Activated B cell treated with CpG ODN at 0.5 μM for 24 hours (primary cell): Measurements from ENCODE around the gene GALNT15. TPM values are rescaled to one million over a fixed set of nuclear protein-coding genes. Genes with fewer than 3 reads are reported as not detected.

Source experiments
- ATAC-seq: fragments of 200-7000 bp; cut with Tn5 transposase; one replicate; pipeline ENCODE4 v1.10.0; 2021; ENCODE audit warnings: low read depth, mild to moderate bottlenecking, moderate library complexity
- CTCF ChIA-PET: fragments of 350-600 bp; sonication (Branson Sonifier 250); formaldehyde crosslinking; loops from one replicate; lab custom pipeline; 2021; ENCODE audit warnings: antibody characterized with exemption; lab: Charles Lee
- POLR2A ChIA-PET: fragments of 350-600 bp; sonication (Branson Sonifier 250); formaldehyde crosslinking; loops from one replicate; lab custom pipeline; 2021; ENCODE audit warnings: antibody characterized with exemption; lab: Charles Lee
- DNase-seq: peaks from one replicate; pipeline ENCODE4 v3.0.0; 2022
- H3K27ac Mint-ChIP-seq: one replicate; pipeline ENCODE4 v1.8.0; 2020; ENCODE audit warnings: mixed read lengths
- H3K27me3 Mint-ChIP-seq: one replicate; pipeline ENCODE4 v1.8.0; 2021; ENCODE audit warnings: mixed read lengths
- H3K36me3 Mint-ChIP-seq: one replicate; pipeline ENCODE4 v1.8.0; 2021; ENCODE audit warnings: low read depth, mixed read lengths
- H3K4me1 Mint-ChIP-seq: one replicate; pipeline ENCODE4 v1.8.0; 2021; ENCODE audit warnings: mixed read lengths
- H3K4me3 Mint-ChIP-seq: one replicate; pipeline ENCODE4 v1.8.0; 2020; ENCODE audit warnings: mild to moderate bottlenecking, mixed read lengths
- H3K9me3 Mint-ChIP-seq: one replicate; pipeline ENCODE4 v1.8.0; 2020; ENCODE audit warnings: mixed read lengths
- CTCF ChIP-seq: fragments of 200-600 bp; IDR thresholded peaks from one replicate; pipeline ENCODE4 v1.8.0; 2022; ENCODE audit warnings: antibody characterized with exemption, mild to moderate bottlenecking
- intact Hi-C: fragments of 100-400 bp; cut with micrococcal nuclease; formaldehyde crosslinking; loops from one replicate; pipeline ENCODE4 v1.15.1; 2024
- total RNA-seq: library from RNA; stranded (reverse); gene quantifications from 2 replicates; pipeline ENCODE4 v1.2.3, GENCODE V29; 2022

Gene GALNT15
- total RNA-seq, 1 donor from 2014 or later: not detected

DNA sequence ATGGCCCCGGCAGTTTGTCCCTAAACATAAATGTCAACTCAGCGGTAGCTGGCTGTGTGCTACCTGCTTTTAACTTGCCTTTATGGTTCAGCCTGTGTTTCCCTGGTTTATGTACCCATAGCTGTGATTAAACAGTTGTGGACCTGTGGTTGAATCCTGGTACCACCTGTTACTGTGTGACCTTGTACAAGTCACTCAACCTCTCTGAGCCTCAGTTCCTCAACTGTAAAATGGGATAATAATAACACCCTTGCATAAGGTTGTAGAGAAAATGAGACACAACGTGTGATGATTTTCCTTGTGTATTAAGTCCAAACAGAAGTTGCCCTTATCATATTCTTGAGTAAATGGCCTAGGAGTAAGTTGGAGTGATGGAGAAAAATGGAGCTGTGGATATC is 6.3 kb downstream of the GALNT15 start:
- POLR2A ChIA-PET: interaction anchor here (0.5 kb wide), 1 partner anchor 1047 kb away, joined by 3 read pairs; no protein-coding TSS in a partner anchor
- no peak for ATAC-seq
- CTCF ChIA-PET: interaction anchor here (0.9 to 1.2 kb wide), 2 partner anchors 13 to 131 kb away, joined by 3 to 5 read pairs; no protein-coding TSS in a partner anchor
- no peak for DNase-seq
- no peak overlapping the region for H3K27ac Mint-ChIP-seq
- H3K36me3 Mint-ChIP-seq: no peaks in the 10 kb centered on the region
- no peak overlapping the region for H3K4me3 Mint-ChIP-seq
- TF ChIP-seq CTCF: no peak
- intact Hi-C loops: no loop called here
- H3K27me3 Mint-ChIP-seq: peaks cover 23% of the 10 kb centered on the region
- H3K4me1 Mint-ChIP-seq: peaks cover 8% of the 10 kb centered on the region
- no peaks in the 10 kb centered on the region for H3K9me3 Mint-ChIP-seq

GRCh38 chr3:16181361-16181760 is 6.9 kb downstream of the GALNT15 start:
- POLR2A ChIA-PET: no interaction called here
- H3K27ac Mint-ChIP-seq: no peak overlapping the region
- CTCF ChIA-PET: interaction anchor here (0.9 to 1.2 kb wide), 2 partner anchors 12 to 132 kb away, joined by 3 to 5 read pairs; no protein-coding TSS in a partner anchor
- H3K27me3 Mint-ChIP-seq: peaks cover 23% of the 10 kb centered on the region
- peaks cover 8% of the 10 kb centered on the region for H3K4me1 Mint-ChIP-seq
- ATAC-seq (no peak), DNase-seq (no peak)
- no peaks in the 10 kb centered on the region for H3K9me3 Mint-ChIP-seq
- H3K36me3 Mint-ChIP-seq: no peaks in the 10 kb centered on the region
- no peak for TF ChIP-seq CTCF
- no peak overlapping the region for H3K4me3 Mint-ChIP-seq
- intact Hi-C loops: no loop called here

GRCh38 chr3:16182183-16182582 is 7.7 kb downstream of the GALNT15 start:
- H3K36me3 Mint-ChIP-seq: no peaks in the 10 kb centered on the region
- TF ChIP-seq CTCF: no peak
- intact Hi-C loops: no loop called here
- no peak overlapping the region for H3K27ac Mint-ChIP-seq
- DNase-seq: no peak
- H3K4me3 Mint-ChIP-seq: no peak overlapping the region
- H3K27me3 Mint-ChIP-seq: peaks cover 19% of the 10 kb centered on the region
- POLR2A ChIA-PET: no interaction called here
- H3K9me3 Mint-ChIP-seq: no peaks in the 10 kb centered on the region
- peaks cover 8% of the 10 kb centered on the region for H3K4me1 Mint-ChIP-seq
- ATAC-seq: no peak
- CTCF ChIA-PET: no interaction called here

- ChIA-PET POLR2A (no interaction called here), CTCF (interaction anchor here (1.1 kb wide), 1 partner anchor 366 kb away, joined by 3 read pairs; no protein-coding TSS in a partner anchor)
- no peak overlapping the region for H3K27ac Mint-ChIP-seq
- peaks cover 8% of the 10 kb centered on the region for H3K4me1 Mint-ChIP-seq
- no peak for TF ChIP-seq CTCF
- peaks cover 14% of the 10 kb centered on the region for H3K27me3 Mint-ChIP-seq
- H3K36me3 Mint-ChIP-seq: no peaks in the 10 kb centered on the region
- no peak overlapping the region for H3K4me3 Mint-ChIP-seq
- H3K9me3 Mint-ChIP-seq: no peaks in the 10 kb centered on the region
- DNase-seq: no peak
- ATAC-seq: no peak
- intact Hi-C loops: no loop called here
These were observed 8.1 kb downstream of the GALNT15 start for GRCh38 chr3:16182612-16183011.

DNA sequence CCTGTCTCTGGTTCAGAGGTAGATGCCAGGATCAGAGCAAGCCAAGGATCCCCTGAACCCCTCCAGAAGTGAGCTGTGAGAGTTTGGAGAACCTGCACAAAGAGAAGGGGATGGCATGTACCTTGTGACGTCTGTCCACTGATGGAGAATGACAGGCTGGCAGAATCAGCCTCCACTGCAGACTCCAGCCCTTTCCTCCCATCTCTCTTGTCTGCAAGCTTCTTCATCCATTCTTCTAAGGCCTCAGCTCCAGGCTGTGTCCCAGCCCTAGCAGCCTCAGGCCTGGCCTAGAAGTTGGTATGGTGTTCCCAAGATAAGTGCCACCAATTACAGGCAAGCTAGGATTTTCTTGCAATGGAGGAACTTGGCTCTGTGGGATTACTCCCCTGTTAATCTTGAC is 8.6 kb downstream of the GALNT15 start:
- H3K27ac Mint-ChIP-seq: no peak overlapping the region
- POLR2A ChIA-PET: no interaction called here
- no peak overlapping the region for H3K4me3 Mint-ChIP-seq

More for the DNA sequence above, 8.6 kb downstream of the GALNT15 start:
- Mint-ChIP-seq H3K9me3 (no peaks in the 10 kb centered on the region), H3K4me1 (peaks cover 6% of the 10 kb centered on the region), H3K36me3 (no peaks in the 10 kb centered on the region), H3K27me3 (peaks cover 11% of the 10 kb centered on the region)
- no peak for TF ChIP-seq CTCF
- CTCF ChIA-PET: interaction anchor here (1.1 to 1.4 kb wide), 2 partner anchors 9 to 366 kb away, joined by 3 read pairs; partner anchors contain the start of gene GALNT15
- DNase-seq (no peak), ATAC-seq (no peak)
- intact Hi-C loops: no loop called here
